ENCODE data around the gene ZIC5.

The ZIC5 gene

DNA sequence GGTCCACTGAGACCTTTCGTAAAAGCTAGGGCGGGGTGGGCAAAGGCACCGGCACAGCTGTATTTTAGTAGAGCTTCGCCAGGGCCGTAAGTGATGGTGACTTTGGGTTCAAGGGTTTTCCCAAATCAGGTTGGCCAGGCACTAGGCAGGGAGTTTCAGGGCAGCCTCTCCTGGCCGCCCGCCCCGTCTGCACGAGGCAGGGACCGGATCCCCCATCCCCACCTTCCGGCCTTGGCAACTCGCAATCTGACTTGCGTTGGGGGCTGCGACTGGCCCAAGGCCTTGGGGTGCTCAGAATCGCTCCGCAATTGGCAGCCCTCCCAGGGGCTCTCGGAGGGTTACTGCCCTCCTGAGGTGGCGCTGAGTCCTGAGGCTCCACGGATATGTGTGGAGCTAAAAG, 4.1 kb upstream of the ZIC5 start:
- no peak for DNase-seq (ENCODE audit: low read depth)

- DNase-seq (ENCODE audit: low read depth): no peak
These were observed 3.5 kb upstream of the ZIC5 start for GRCh38 chr13:99974939-99975561.

DNA sequence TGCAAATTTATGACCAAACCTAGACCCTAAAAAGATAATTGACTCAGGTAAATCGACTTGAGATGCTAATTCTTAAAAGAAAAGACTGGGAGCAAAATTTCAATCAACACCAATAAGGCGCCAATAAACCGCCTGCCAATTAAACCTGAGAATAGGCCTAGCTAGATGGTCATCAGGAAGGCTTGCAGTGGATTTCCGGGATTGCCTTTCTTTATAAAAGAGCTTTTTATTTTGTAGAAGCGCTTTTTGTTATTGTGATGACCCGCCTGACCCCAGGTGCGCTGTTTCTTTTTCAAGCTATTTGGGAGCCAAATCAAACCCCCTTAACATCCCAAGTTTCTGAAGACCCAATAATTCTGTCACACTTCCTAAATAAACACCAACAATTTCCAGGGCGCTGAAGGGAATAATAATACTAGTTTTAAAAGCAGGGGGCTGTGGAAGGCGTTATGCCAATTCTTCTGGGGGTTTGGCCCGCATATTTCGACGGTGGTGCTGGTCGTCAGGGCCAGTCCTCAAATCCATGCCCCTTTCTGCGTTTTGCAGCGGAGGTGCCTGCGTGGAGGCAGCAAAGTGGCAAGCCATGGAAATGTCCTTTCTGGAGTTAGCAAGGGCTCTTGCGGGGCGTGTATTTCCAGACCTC, 2.9 kb upstream of the ZIC5 start:
- no peak for DNase-seq (ENCODE audit: low read depth)

DNA sequence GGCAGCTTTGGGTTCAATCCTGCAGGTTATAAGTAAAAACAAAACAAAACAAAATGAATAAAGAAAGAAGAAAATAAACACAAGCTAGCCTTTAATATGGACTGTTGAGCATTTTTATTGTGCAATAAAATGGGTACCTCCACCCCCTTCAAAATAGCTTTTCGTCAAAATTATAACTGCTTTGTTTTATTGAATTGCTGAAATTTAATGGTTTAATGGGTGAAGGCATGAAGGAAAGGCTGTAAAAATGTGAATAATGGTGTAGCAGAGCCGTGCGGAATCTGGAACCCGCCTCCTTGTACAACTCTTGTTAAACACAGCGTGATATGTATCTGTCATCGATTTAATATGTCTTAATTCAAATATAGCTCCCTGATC, 2.2 kb upstream of the ZIC5 start:
- DNase-seq (ENCODE audit: low read depth): no peak

GRCh38 chr13:99973163-99973807, 1.7 kb upstream of the ZIC5 start:
- DNase-seq (ENCODE audit: low read depth): no peak

DNA sequence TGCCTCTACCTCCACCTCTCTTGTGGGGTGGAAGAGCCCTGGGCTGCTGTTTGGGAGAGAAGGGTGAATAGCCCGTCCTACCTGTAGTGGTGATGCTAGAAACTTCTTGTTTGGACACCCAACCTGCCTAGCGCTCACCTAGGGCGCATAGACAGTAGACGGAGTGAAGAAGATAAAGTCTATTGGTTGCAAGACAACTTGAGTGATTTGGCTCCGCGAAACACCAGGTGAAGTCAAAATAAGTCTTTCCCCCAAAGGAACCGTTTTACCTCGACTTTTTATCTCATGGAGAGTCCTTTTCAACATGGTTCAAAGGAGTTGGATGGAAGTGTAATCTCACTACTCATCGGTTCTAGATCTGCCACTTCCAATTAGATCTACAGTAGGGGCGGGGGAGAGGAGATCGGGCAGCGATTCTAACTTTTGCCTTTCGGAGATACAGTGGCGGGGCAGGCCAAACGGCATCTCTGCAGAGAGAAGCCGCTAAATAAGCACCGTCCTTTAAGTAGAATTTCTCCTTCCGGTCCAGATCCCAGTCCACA, 694 bp upstream of the ZIC5 start:
- no peak for DNase-seq (ENCODE audit: low read depth)

DNA sequence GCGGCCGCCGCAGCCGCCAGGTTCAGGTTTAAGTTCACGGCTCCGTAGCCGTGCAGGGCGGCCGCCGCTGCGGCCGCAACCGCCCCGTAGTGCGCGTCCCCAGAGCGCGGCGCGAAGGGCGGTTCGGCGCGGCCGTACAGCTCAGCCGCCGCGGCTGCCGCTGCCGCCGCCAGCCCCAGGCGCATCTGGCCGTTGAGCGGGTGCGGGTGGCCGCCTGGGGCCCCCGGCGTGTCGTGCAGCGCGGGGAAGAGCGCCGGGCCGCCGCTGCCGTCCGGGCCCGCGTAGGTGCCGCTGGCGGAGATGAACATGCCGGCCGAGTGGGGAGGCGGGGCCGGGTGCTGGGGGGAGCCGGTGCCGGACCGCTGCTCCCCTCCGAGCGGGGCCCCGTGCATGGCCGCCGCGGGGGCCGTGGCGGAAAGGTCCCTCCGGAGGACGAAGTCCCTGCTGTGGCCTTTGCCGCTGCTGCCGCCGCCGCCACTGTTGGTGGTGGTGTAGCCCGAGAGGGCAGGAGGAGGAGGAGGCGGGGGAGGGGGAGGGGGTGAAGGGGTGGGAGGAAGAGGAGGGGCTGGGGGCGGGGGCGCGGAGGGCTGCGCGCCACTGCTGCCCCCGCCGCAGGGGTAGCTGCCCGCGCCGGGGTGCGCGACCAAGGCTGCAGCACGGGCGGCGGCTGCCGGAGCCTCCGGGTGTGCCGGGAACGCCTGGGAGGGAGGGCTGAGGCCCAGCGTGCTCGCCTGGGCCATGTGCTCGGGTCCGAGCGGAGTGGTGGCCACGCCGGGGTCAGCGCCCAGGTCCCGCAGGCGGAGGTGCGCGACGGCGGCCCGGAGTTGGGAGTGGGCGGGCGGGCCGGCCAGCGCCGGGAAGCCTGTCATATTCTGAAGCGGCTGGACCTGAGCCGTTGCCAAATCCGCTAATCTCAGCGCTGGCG, 654 bp downstream of the ZIC5 start:
- DNase-seq (ENCODE audit: low read depth): no peak

DNA sequence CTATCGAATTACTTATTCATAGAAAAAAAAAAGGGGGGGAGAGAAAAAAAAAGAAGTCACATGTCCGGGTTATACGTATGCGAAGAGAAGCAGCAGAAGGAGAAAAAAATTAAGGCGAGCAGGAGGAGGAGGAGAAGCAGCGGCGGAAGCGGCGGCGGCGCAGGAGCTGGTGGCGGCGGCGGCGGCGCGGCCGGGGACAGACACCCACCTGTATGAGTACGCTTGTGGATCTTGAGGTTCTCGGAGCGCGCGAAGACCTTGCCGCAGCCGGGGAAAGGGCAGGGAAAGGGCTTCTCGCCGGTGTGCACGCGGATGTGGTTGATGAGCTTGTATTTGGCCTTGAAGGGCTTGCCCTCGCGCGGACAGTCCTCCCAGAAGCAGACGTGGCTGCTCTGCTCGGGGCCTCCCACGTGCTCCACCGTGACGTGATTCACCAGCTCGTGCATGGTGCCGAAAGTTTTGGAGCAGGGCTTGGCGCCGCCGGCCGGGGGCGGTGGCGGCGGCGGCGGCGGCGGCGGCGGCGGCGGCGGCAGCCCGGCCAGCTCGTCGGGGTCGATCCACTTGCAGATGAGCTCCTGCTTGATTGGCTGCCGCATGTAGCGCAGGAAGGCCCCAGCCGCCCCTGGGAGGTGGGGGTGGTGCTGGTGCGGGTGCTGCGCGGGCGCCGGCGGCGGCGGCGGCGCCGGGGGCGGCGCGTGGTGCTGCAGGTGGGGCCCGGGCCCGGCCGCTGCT, 1.5 kb downstream of the ZIC5 start:
- DNase-seq (ENCODE audit: low read depth): no peak

DNA sequence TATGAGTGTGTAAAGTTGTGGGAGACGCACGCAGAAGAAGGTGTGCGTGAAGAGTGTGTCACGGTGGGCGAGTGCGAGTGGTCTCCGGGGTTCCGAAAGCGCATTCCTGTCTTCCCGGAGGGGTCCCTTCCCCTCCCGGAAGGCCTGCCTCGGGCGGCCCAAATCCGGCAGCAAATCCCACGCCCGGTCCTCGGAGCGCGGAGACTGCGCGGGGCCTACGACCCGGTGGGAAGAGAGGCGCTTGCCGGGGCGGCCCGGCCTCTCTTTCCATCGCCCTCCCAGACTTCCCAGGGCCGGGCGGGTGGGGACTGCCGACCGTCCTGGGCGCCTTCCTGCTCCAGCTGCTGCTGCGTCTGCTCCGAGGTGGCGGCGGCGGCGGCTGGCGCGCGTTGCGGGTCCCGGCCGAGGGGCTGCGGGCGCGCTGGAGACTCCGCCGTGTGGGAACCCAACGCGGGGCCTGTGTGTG, 2.1 kb downstream of the ZIC5 start:
- DNase-seq (ENCODE audit: low read depth): no peak

DNA sequence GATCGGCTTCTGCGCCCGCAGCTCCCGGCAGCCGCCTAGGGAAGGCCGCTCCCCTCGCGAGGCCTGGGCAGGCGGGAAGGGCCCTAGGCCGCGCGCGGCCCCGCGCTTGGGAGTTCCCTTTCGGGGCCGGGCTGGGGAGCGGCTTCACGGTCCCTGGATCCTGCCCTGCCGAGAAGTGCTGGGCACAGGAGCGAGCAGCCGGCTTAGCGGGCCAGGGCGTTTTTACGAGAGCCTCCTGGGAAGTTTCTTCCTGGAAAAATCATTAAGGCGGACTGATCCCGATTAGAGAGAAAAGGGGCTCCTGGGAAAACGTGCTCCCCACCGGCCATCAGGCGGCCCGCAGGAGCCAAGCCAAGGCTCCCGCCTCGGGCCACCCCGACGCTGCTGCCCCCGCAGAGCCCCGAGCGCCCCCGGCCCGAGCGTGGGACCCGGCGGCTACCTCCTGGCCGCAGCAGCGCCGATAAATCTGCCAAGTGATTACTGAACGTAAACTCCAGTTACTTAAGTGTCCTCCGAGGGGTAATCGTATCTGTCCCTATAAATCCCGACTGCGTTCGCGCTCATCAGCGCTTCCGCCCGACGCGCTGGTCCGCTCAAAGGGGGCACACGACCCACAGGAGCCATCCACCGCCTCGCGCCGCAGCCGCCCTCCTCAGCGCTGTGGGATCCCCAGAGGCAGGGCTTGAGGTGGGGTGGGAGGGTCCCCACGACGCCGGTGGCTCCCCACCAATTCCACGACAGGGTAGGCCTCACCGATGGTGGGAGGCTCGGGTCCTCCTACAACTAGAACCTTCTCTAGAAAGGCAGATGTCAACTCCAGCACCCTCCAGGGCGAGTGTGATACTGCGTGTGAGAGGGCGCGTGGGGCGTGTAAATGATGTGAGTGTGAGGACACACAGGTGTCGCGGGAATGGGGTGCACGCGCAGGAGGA, 2.8 kb downstream of the ZIC5 start:
- no peak for DNase-seq (ENCODE audit: low read depth)

GRCh38 chr13:99967869-99968520, 3.6 kb downstream of the ZIC5 start:
- DNase-seq (ENCODE audit: low read depth): no peak

DNA sequence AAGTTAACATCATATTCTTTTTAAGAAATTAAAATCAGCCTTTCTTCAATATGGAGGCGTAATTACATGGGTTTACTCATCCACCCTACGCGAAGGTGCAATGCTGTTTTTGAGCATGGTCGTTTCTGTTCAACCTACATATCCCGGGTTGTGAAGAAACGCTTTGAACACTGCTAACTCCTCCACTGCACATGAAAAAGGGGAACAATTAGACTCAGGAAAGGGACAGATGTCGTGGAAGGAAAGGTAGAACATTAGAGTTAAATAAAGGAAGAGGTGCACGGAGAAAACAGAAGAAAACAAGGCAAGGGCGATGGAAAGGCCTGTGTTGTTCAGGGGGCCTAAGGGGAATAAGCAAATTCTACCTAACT, 4.1 kb downstream of the ZIC5 start:
- no peak for DNase-seq (ENCODE audit: low read depth)

DNA sequence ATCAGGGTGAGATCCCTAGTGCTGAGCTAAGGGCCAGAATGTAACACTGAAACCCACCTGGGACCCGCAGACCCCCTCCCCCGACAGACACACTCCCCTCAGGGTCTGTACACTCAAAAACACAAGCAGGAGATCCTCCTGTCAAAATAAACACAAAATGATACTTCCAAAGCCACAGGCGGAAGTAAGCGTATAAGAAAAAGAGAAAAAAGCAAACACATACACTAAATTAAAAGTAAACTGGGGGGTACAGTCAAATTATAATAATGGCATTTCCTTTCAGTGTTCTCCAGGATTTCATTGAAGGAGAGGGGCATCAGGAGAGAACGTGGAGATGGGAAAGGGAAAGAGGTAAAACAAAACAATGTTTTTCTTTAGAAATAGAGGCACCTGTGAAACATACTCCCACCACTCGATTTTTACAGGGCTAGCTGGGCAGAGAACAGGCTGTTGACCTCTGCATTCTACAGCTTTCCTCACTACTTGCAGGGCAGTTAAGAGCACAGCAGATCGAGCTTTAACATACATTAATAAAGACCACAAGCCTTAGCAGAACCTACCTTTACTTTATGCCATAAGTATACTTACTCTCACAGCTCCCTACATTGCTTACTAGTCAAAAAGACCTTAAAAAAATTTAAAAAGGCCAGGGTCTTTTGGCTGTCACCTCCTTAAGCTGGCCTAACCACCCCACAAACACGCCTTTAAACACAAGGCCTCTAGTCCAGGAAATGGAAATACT, 5.3 kb downstream of the ZIC5 start:
- no peak for DNase-seq (ENCODE audit: low read depth)

GRCh38 chr13:99965329-99966000, 6.1 kb downstream of the ZIC5 start:
- DNase-seq (ENCODE audit: low read depth): no peak

DNA sequence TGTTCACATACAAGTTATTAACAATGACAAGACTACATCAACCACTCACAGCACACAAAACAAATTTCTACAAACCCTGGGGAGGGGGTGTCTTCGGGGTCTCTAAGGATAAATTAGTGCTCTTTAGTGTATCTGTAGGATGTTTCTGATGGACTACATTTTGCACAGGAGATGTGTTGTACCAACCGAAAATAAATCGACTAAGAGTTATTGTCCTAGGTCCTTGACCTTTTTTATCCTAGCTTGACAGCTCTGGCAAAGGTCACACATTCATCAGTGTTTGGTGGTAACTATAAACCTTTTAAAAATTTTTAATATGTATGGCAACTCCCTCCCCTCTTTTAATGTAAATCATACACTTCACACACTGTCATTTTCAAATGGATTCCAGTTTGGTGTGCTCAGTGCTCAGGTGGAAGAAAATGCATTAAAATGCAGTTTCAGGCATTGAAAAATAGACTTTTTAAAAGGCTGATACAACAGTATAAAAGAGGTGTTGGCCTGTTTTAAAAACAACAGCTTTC, 7.7 kb downstream of the ZIC5 start:
- no peak for DNase-seq (ENCODE audit: low read depth)

- no peak for DNase-seq (ENCODE audit: low read depth)
These were observed 9.3 kb downstream of the ZIC5 start for GRCh38 chr13:99962242-99962641.

DNA sequence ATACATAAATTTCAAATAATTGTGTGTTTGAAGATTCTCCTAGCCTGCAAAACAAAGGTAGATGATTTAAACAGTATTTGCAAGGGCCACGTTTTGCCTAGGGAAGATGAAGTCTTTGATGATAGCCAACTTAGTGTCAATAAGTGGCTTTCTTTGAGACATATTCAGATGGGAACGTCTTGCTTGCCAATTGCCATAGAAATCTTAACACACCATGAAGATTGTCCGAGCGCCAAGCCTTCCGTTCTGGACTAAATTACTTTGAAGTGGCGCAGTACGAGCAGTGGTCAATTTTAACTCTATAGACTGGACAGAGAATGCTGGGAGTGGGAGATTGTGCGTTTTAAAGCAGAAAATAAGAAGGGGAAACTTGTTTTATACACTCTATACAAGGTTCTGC, 9.9 kb downstream of the ZIC5 start:
- DNase-seq (ENCODE audit: low read depth): no peak

DNA sequence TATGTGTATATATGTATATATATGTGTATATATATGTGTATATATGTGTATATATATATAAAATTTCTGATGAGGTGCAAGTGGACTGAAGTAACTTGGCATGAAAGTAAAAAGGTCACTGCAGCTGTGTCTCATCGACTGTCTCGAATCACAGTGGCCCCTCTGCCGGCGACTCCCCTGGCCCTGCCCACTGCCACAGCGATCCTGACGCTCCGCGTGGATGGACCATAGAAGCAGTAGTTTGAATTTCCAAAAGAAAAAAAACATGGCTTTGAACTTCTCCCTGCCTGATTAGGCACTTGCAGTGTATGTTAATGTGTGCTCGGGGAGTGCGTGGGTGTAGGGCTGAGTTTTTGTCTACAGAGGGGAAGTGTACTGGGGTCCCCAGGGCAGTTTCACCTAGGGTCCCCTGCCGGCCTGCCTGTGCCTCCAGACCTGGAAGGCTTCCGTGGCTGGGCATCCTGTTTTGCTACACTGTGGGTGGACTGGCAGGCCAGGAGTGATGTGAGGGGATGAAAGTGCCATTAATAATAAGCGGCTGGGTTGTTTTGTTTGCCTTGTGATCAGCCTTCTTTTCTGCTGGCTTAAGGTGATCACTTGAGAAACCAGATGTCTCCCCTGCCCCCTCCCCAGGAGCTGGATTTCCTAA, 10.8 kb downstream of the ZIC5 start:
- DNase-seq (ENCODE audit: low read depth): no peak

All from T follicular helper cell (primary cell).